Loucy (cell line): ENCODE results near the gene ERMN.

Experiments
- H2AFZ ChIP-seq: fragments of 200-600 bp; sonication (generic); 2 replicates; pipeline ENCODE4 v1.6.0; 2016; ENCODE audit warnings: antibody characterized with exemption, mild to moderate bottlenecking, low read length, moderate library complexity
- H3F3A ChIP-seq: fragments of 200-600 bp; 2 replicates; pipeline ENCODE4 v1.6.0; 2016; ENCODE audit warnings: antibody characterized with exemption, low read depth, mild to moderate bottlenecking
- H3K27me3 ChIP-seq: fragments of 200-600 bp; sonication (generic); 2 replicates; pipeline ENCODE4 v1.6.1; 2014; ENCODE audit warnings: low read length, mild to moderate bottlenecking; ENCODE audit not compliant: insufficient read depth, poor library complexity, severe bottlenecking
- H3K36me3 ChIP-seq: fragments of 200-600 bp; sonication (generic); 2 replicates; pipeline ENCODE4 v1.6.1; 2016; ENCODE audit warnings: low read length; ENCODE audit not compliant: insufficient read depth
- H3K4me1 ChIP-seq: fragments of 200-600 bp; sonication (generic); 2 replicates; pipeline ENCODE4 v1.5.1; 2014; ENCODE audit warnings: low read length, mild to moderate bottlenecking; ENCODE audit not compliant: insufficient read depth, poor library complexity, severe bottlenecking
- H3K4me2 ChIP-seq: fragments of 200-600 bp; sonication (generic); 2 replicates; pipeline ENCODE4 v1.6.0; 2014; ENCODE audit warnings: antibody characterized with exemption, low read length, low read depth, mild to moderate bottlenecking; ENCODE audit not compliant: poor library complexity, severe bottlenecking
- H3K4me3 ChIP-seq: fragments of 200-600 bp; sonication (generic); 2 replicates; pipeline ENCODE4 v1.5.1; 2014; ENCODE audit warnings: low read length, mild to moderate bottlenecking, mixed read lengths; ENCODE audit not compliant: poor library complexity, severe bottlenecking
- H3K79me2 ChIP-seq: fragments of 200-600 bp; sonication (generic); 2 replicates; pipeline ENCODE4 v1.6.1; 2014; ENCODE audit warnings: low read length; ENCODE audit not compliant: insufficient read depth
- H3K9ac ChIP-seq: fragments of 200-600 bp; sonication (generic); 2 replicates; pipeline ENCODE4 v1.6.0; 2014; ENCODE audit warnings: mild to moderate bottlenecking, low read depth, low read length, moderate library complexity; ENCODE audit not compliant: poor library complexity, severe bottlenecking
- H3K9me2 ChIP-seq: fragments of 200-600 bp; sonication (generic); replicated peaks from 2 replicates; pipeline ENCODE4 v1.6.1; 2016; ENCODE audit warnings: low read depth, low read length, mixed read lengths
- H3K9me3 ChIP-seq: fragments of 200-600 bp; sonication (generic); 2 replicates; pipeline ENCODE4 v1.6.1; 2014; ENCODE audit warnings: mild to moderate bottlenecking, antibody characterized with exemption, low read length, low read depth; ENCODE audit not compliant: insufficient read depth
- H4K20me1 ChIP-seq: fragments of 200-600 bp; sonication (generic); 2 replicates; pipeline ENCODE4 v1.6.0; 2014; ENCODE audit warnings: antibody characterized with exemption, low read length, mild to moderate bottlenecking; ENCODE audit not compliant: insufficient read depth, poor library complexity, severe bottlenecking
- CTCF ChIP-seq: fragments of 200-600 bp; sonication (generic); conservative IDR thresholded peaks from 2 replicates; pipeline ENCODE4 v1.5.1; 2014; ENCODE audit warnings: mild to moderate bottlenecking, antibody characterized with exemption, low read length
- EZH2phosphoT487 ChIP-seq: fragments of 200-600 bp; IDR thresholded peaks from 2 replicates; pipeline ENCODE4 v1.6.1; 2018; ENCODE audit warnings: antibody characterized with exemption, mild to moderate bottlenecking, moderate library complexity, borderline replicate concordance

The ERMN gene

DNA sequence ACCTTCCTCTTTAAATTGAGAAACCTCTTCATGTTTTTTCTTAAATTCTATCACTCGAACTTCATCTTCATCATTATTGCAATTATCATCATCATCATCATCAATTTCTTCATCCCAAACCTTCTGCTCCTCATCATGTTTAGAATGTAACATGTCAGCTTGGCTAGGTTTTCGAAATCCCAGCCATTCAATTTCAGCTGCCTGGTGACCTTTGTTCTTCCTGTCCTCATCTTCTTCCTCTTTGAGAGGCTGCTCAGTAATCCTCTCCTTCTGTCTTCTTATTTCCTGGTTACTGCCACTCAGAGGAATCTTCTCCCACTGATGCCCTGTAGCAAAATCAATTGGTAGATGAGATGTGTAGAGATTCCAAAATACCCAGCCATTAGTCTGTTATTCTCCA, 4.2 kb downstream of the ERMN start:
- H3K9me2 ChIP-seq: no peaks in the 10 kb centered on the region
- H3K9me3 ChIP-seq: no peaks in the 10 kb centered on the region
- no peaks in the 10 kb centered on the region for H3K36me3 ChIP-seq
- no peaks in the 10 kb centered on the region for H3F3A ChIP-seq
- no peak overlapping the region for H3K4me3 ChIP-seq
- H3K27me3 ChIP-seq: no peaks in the 10 kb centered on the region
- H3K4me1 ChIP-seq: no peaks in the 10 kb centered on the region
- no peak overlapping the region for H2AFZ ChIP-seq
- no peaks in the 10 kb centered on the region for H4K20me1 ChIP-seq
- no peaks in the 10 kb centered on the region for H3K79me2 ChIP-seq
- no peak overlapping the region for H3K9ac ChIP-seq
- TF ChIP-seq CTCF (no peak), EZH2phosphoT487 (no peak)
- H3K4me2 ChIP-seq: no peak overlapping the region

- Histone ChIP-seq H3K27me3 (no peaks in the 10 kb centered on the region), H3K9ac (no peak overlapping the region), H4K20me1 (no peaks in the 10 kb centered on the region), H3K9me3 (no peaks in the 10 kb centered on the region), H3K4me3 (no peak overlapping the region), H3K4me1 (no peaks in the 10 kb centered on the region), H3K79me2 (no peaks in the 10 kb centered on the region), H3F3A (no peaks in the 10 kb centered on the region), H2AFZ (no peak overlapping the region), H3K9me2 (no peaks in the 10 kb centered on the region), H3K4me2 (no peak overlapping the region), H3K36me3 (no peaks in the 10 kb centered on the region)
- TF ChIP-seq EZH2phosphoT487 (no peak), CTCF (no peak)
Measured at GRCh38 chr2:157320409-157320808, 5.2 kb downstream of the ERMN start.

DNA sequence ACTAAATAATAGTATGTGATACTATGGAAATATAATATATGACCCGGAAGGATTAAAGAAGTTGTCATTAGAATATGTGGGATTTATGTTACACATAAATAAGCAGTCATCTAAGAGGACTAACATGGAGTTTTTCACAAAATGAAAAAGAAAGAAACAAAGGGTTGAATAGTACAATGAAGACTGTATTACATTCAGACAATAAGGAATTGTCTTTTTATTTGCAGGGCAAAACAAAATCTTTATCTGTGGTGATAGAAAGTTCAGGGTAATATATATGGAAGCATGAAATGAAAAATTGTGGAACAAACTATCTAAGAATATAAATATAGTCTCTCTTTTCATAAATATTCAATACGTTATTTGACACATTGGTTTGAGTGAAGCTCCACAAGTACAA, 5.8 kb downstream of the ERMN start:
- H3K4me1 ChIP-seq: no peaks in the 10 kb centered on the region
- H3K9ac ChIP-seq: no peak overlapping the region
- H3K4me3 ChIP-seq: no peak overlapping the region
- H3K9me2 ChIP-seq: no peaks in the 10 kb centered on the region
- H4K20me1 ChIP-seq: no peaks in the 10 kb centered on the region
- no peaks in the 10 kb centered on the region for H3K36me3 ChIP-seq
- no peak overlapping the region for H2AFZ ChIP-seq
- no peaks in the 10 kb centered on the region for H3K9me3 ChIP-seq
- no peaks in the 10 kb centered on the region for H3K27me3 ChIP-seq
- no peaks in the 10 kb centered on the region for H3K79me2 ChIP-seq
- no peaks in the 10 kb centered on the region for H3F3A ChIP-seq
- TF ChIP-seq CTCF (no peak), EZH2phosphoT487 (no peak)
- no peak overlapping the region for H3K4me2 ChIP-seq
